H1 (cell line): ENCODE measurements around the gene CIAO2B.

Experiments
- BACH1 ChIP-seq: IDR thresholded peaks from 2 replicates; pipeline ENCODE4 v1.6.1; 2012; ENCODE audit warnings: low read length, improper control_type of control experiment
- BRCA1 ChIP-seq: IDR thresholded peaks from 2 replicates; pipeline ENCODE4 v1.6.1; 2012; ENCODE audit warnings: low read depth, low read length, improper control_type of control experiment
- CTCF ChIP-seq, 3 experiments: IDR thresholded peaks; 1 replicate in 2 of 3; 2 replicates in 1 of 3; pipeline versions ENCODE4 v1.5.1 to v1.6.1; 2011; ENCODE audit warnings: low read length in 3 of 3, mild to moderate bottlenecking in 3 of 3, inconsistent platforms in 2 of 3, low read depth in 1 of 3, moderate library complexity in 1 of 3; ENCODE audit not compliant: insufficient read depth in 1 of 3; ENCODE audit errors: control extremely low read depth in 1 of 3
- EP300 ChIP-seq, 2 experiments: IDR thresholded peaks; 1 replicate in 1 of 2; 2 replicates in 1 of 2; pipeline ENCODE4 v1.6.1; 2011 to 2012; ENCODE audit warnings: low read depth in 2 of 2, low read length in 2 of 2, mild to moderate bottlenecking in 2 of 2, borderline replicate concordance in 1 of 2, inconsistent platforms in 1 of 2, moderate library complexity in 1 of 2
- POLR2A ChIP-seq, 2 experiments: IDR thresholded peaks; 1 replicate in 1 of 2; 2 replicates in 1 of 2; pipeline ENCODE4 v1.6.1; 2011; ENCODE audit warnings: low read depth in 2 of 2, low read length in 2 of 2, mild to moderate bottlenecking in 2 of 2; ENCODE audit errors: control extremely low read depth in 1 of 2
- RNF2 ChIP-seq: fragments of 200-900, 300-1000 bp; sonication (generic); IDR thresholded peaks from 2 replicates; pipeline ENCODE4 v1.7.1; 2016; ENCODE audit warnings: borderline replicate concordance, low read depth, mild to moderate bottlenecking, antibody characterized with exemption, low read length; ENCODE audit not compliant: poor library complexity, severe bottlenecking; ENCODE audit errors: missing control alignments
- SAP30 ChIP-seq: fragments of 300-600 bp; sonication (generic); IDR thresholded peaks from 2 replicates; pipeline ENCODE4 v1.7.1; 2012; ENCODE audit warnings: low read length, moderate library complexity, mild to moderate bottlenecking, inconsistent platforms; ENCODE audit not compliant: insufficient read depth, insufficient replicate concordance
- TAF1 ChIP-seq: IDR thresholded peaks from 2 replicates; pipeline ENCODE4 v1.6.1; 2011; ENCODE audit warnings: mild to moderate bottlenecking, low read depth, low read length
- YY1 ChIP-seq: IDR thresholded peaks from 2 replicates; pipeline ENCODE4 v1.6.1; 2011; ENCODE audit warnings: low read depth, mild to moderate bottlenecking, low read length

- TF ChIP-seq YY1 (no peak), BACH1 (no peak), RNF2 (no peak), POLR2A (IDR thresholded peaks at IDR 0.05; ENCODE audit: control extremely low read depth in 1 of 2, low read depth in 2 of 2, low read length in 2 of 2) (no peak), SAP30 (no peak), CTCF (IDR thresholded peaks at IDR 0.05; ENCODE audit: control extremely low read depth in 1 of 3, insufficient read depth in 1 of 3, low read depth in 1 of 3, low read length in 3 of 3) (no peak), TAF1 (no peak), EP300 (IDR thresholded peaks at IDR 0.05; ENCODE audit: borderline replicate concordance in 1 of 2, low read depth in 2 of 2, low read length in 2 of 2) (no peak), BRCA1 (no peak)
These were observed 15.2 kb downstream of the CIAO2B start, which contains the start of gene CDH16 for GRCh38 chr16:66918803-66919568.
